Neural progenitor cell (in vitro differentiated cells): Measurements from ENCODE around the gene VPS37D. TPM values are rescaled to one million over a fixed set of nuclear protein-coding genes. Genes with fewer than 3 reads are reported as not detected.

Experiments
- DNase-seq: peaks from one replicate; pipeline ENCODE4 v3.0.0-alpha.2; 2016; ENCODE audit warnings: low spot score
- H2AFZ ChIP-seq: fragments of 200-600 bp; sonication (generic); replicated peaks from 2 replicates; pipeline ENCODE4 v1.6.1; 2016; ENCODE audit warnings: antibody characterized with exemption
- H3F3A ChIP-seq: fragments of 200-600 bp; sonication (generic); 2 replicates; pipeline ENCODE4 v1.6.1; 2016; ENCODE audit warnings: antibody characterized with exemption, low read depth
- H3K27ac ChIP-seq: fragments of 200-600 bp; sonication (generic); 2 replicates; pipeline ENCODE4 v1.5.1; 2016; ENCODE audit warnings: mild to moderate bottlenecking
- H3K27me3 ChIP-seq: fragments of 200-600 bp; sonication (generic); 2 replicates; pipeline ENCODE4 v1.6.1; 2016; ENCODE audit warnings: mild to moderate bottlenecking, moderate library complexity
- H3K36me3 ChIP-seq: fragments of 200-600 bp; sonication (generic); 2 replicates; pipeline ENCODE4 v1.5.1; 2016
- H3K4me1 ChIP-seq: fragments of 200-600 bp; sonication (generic); 2 replicates; pipeline ENCODE4 v1.6.1; 2016; ENCODE audit warnings: mixed run types
- H3K4me2 ChIP-seq: fragments of 200-600 bp; sonication (generic); 2 replicates; pipeline ENCODE4 v1.6.1; 2016
- H3K4me3 ChIP-seq: fragments of 200-600 bp; sonication (generic); 2 replicates; pipeline ENCODE4 v1.5.1; 2016
- H3K79me2 ChIP-seq: fragments of 200-600 bp; sonication (generic); 2 replicates; pipeline ENCODE4 v1.6.1; 2016; ENCODE audit warnings: low read depth
- H3K9ac ChIP-seq: fragments of 200-600 bp; sonication (generic); 2 replicates; pipeline ENCODE4 v1.6.1; 2016
- H3K9me3 ChIP-seq: fragments of 200-600 bp; sonication (generic); 2 replicates; pipeline ENCODE4 v1.5.1; 2016; ENCODE audit warnings: low read depth
- H4K20me1 ChIP-seq: fragments of 200-600 bp; sonication (generic); 2 replicates; pipeline ENCODE4 v1.6.1; 2016; ENCODE audit warnings: low read depth
- H3K27ac Mint-ChIP-seq: 3 replicates; pipeline ENCODE4 v1.8.0; 2021; ENCODE audit warnings: mixed read lengths
- H3K27me3 Mint-ChIP-seq: 2 replicates; pipeline ENCODE4 v1.8.0; 2022; ENCODE audit warnings: low read depth, mild to moderate bottlenecking, inconsistent platforms, moderate library complexity, mixed read lengths; ENCODE audit not compliant: insufficient read depth
- H3K36me3 Mint-ChIP-seq: 3 replicates; pipeline ENCODE4 v1.8.0; 2021; ENCODE audit warnings: mixed read lengths
- H3K4me1 Mint-ChIP-seq: 3 replicates; pipeline ENCODE4 v1.8.0; 2021; ENCODE audit warnings: mixed read lengths
- H3K4me3 Mint-ChIP-seq: 3 replicates; pipeline ENCODE4 v1.8.0; 2021; ENCODE audit warnings: mild to moderate bottlenecking, moderate library complexity, mixed read lengths
- H3K9me3 Mint-ChIP-seq: 3 replicates; pipeline ENCODE4 v1.8.0; 2020; ENCODE audit warnings: mixed read lengths
- EZH2 ChIP-seq: fragments of 200-600 bp; sonication (generic); IDR thresholded peaks from 2 replicates; pipeline ENCODE4 v1.6.1; 2017; ENCODE audit warnings: antibody characterized with exemption, mild to moderate bottlenecking, moderate library complexity
- EZH2phosphoT487 ChIP-seq: fragments of 200-600 bp; sonication (generic); IDR thresholded peaks from 2 replicates; pipeline ENCODE4 v1.6.1; 2017; ENCODE audit warnings: antibody characterized with exemption
- total RNA-seq: library from RNA; depleted of rRNA; stranded (reverse); fragments of >200 nt; gene quantifications from 2 replicates; pipeline ENCODE4 v1.2.3, GENCODE V29; 2015; ENCODE audit warnings: low replicate concordance
- TF ChIP-seq, protein P1 (sequence below): fragments of 200-600 bp; sonication (generic); IDR thresholded peaks from 2 replicates; pipeline ENCODE4 v1.5.1; 2017; ENCODE audit warnings: antibody characterized with exemption, mild to moderate bottlenecking

The VPS37D gene
- total RNA-seq, 1 donor from 2014 or later: 7.0 TPM

DNA sequence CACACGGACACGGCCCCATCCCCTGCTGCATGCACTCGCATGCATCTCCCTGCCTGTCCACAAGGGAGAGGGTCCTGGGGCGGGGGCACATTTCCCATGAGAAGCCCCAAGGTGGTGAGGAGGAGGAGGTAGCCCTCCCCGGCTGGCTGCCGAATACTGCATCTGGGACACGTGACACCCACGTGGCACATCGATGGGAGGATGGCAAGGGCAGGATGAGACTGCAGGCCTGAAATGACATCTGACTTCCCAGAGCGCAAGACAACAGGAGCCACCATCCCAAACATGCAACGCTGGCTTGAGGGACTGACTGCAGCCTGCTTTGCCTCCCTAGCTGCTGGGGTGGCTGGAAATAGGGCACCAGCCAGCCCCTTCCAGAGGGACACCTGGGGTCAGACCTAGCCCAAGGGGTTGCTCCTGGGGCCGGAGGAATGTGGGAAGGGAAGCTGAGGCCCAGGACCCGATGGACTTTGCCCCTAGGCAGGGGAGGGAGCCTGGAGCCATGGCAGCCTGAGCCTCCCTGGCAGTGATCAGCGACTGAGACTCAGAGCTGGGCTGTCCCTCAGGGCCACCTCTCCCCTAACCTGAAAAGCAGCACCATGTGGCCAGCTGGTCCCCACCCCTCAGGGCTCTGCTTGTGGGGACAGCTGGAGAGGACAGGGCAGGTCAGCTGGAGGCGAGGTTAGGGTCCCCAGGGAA is 31.9 kb downstream of the VPS37D start:
- TF ChIP-seq EZH2phosphoT487: no peak
- TF ChIP-seq EZH2: no peak
- TF ChIP-seq, protein P1, sequence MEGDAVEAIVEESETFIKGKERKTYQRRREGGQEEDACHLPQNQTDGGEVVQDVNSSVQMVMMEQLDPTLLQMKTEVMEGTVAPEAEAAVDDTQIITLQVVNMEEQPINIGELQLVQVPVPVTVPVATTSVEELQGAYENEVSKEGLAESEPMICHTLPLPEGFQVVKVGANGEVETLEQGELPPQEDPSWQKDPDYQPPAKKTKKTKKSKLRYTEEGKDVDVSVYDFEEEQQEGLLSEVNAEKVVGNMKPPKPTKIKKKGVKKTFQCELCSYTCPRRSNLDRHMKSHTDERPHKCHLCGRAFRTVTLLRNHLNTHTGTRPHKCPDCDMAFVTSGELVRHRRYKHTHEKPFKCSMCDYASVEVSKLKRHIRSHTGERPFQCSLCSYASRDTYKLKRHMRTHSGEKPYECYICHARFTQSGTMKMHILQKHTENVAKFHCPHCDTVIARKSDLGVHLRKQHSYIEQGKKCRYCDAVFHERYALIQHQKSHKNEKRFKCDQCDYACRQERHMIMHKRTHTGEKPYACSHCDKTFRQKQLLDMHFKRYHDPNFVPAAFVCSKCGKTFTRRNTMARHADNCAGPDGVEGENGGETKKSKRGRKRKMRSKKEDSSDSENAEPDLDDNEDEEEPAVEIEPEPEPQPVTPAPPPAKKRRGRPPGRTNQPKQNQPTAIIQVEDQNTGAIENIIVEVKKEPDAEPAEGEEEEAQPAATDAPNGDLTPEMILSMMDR: no peak
- no peaks in the 10 kb centered on the region for H3K27me3 ChIP-seq
- H3K36me3 ChIP-seq: no peaks in the 10 kb centered on the region
- no peak overlapping the region for H2AFZ ChIP-seq
- Mint-ChIP-seq H3K4me1 (peaks cover 16% of the 10 kb centered on the region), H3K27ac (no peak overlapping the region), H3K36me3 (peaks cover 17% of the 10 kb centered on the region), H3K27me3 (peaks cover 9% of the 10 kb centered on the region), H3K4me3 (no peak overlapping the region), H3K9me3 (no peaks in the 10 kb centered on the region)
- H3K27ac ChIP-seq: no peak overlapping the region
- H3F3A ChIP-seq: peaks cover 16% of the 10 kb centered on the region
- no peaks in the 10 kb centered on the region for H3K79me2 ChIP-seq
- no peak overlapping the region for H3K4me2 ChIP-seq
- H3K4me3 ChIP-seq: no peak overlapping the region
- no peaks in the 10 kb centered on the region for H3K9me3 ChIP-seq
- peaks cover 12% of the 10 kb centered on the region for H4K20me1 ChIP-seq
- no peak overlapping the region for H3K9ac ChIP-seq
- peaks cover 9% of the 10 kb centered on the region for H3K4me1 ChIP-seq
- DNase-seq: no peak

DNA sequence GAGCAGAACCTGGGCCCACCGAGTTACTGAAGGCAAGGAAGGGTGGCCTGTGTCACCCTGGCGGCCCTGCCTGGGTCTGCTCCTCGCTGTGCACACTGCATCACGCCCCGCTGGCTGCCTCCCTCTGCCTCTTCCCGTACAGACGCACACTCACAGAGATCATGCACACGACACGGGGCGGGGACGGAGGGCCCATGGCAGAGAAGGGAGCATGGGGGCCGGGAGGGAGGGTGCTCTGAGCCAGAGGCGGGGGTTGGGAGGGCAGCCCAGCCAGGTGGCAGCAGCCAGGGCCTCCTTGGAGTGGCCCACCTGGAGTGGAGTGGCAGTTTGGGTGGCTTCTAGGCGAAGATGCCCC is 32.4 kb downstream of the VPS37D start:
- peaks cover 16% of the 10 kb centered on the region for H3K4me1 Mint-ChIP-seq
- TF ChIP-seq EZH2phosphoT487 (no peak), EZH2 (no peak)
- TF ChIP-seq, protein P1: no peak
- H3K36me3 Mint-ChIP-seq: peaks cover 15% of the 10 kb centered on the region
- Histone ChIP-seq H3K4me2 (no peak overlapping the region), H2AFZ (no peak overlapping the region), H3K9ac (no peak overlapping the region), H3K4me1 (peaks cover 9% of the 10 kb centered on the region), H4K20me1 (peaks cover 18% of the 10 kb centered on the region), H3F3A (peaks cover 16% of the 10 kb centered on the region), H3K36me3 (no peaks in the 10 kb centered on the region), H3K79me2 (no peaks in the 10 kb centered on the region), H3K27ac (no peak overlapping the region), H3K4me3 (no peak overlapping the region), H3K9me3 (no peaks in the 10 kb centered on the region), H3K27me3 (no peaks in the 10 kb centered on the region)
- no peaks in the 10 kb centered on the region for H3K9me3 Mint-ChIP-seq
- no peak overlapping the region for H3K27ac Mint-ChIP-seq
- no peak overlapping the region for H3K4me3 Mint-ChIP-seq
- H3K27me3 Mint-ChIP-seq: peaks cover 9% of the 10 kb centered on the region
- no peak for DNase-seq

DNA sequence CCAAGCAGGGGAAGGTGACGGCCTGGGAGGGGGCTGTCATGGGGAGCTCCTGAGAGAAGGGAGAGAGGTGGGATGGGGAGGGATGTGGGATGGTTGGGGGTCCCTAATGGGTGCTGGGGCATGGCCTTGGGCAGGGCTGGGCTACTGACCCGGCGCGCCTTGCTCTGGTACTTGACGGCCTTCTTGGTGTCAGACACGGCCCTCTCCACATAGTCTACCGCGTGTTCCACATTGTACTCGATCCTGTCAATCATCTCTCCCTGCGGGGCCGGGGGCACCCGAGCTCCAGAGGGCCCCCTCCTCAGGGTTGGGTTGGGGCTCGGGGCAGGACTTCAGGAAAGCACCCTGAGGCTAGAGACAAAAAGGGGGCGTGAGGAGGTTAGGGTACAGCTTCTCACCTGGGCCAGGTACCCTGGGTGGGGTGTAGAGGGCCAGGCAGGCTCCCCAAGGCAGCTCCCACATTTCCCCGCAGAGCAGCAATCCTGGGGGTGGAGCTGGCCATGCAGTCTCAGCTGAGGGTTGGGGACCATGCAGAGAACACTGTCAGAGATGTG is 33.0 kb downstream of the VPS37D start:
- Mint-ChIP-seq H3K9me3 (no peaks in the 10 kb centered on the region), H3K36me3 (peaks cover 12% of the 10 kb centered on the region), H3K27ac (no peak overlapping the region), H3K4me3 (no peak overlapping the region), H3K4me1 (peaks cover 16% of the 10 kb centered on the region), H3K27me3 (peaks cover 11% of the 10 kb centered on the region)
- H3K9ac ChIP-seq: no peak overlapping the region
- no peaks in the 10 kb centered on the region for H3K36me3 ChIP-seq
- no peak overlapping the region for H3K4me3 ChIP-seq
- H3K27me3 ChIP-seq: no peaks in the 10 kb centered on the region
- H4K20me1 ChIP-seq: peaks cover 21% of the 10 kb centered on the region
- peaks cover 16% of the 10 kb centered on the region for H3F3A ChIP-seq
- no peak overlapping the region for H3K4me2 ChIP-seq
- no peak overlapping the region for H3K27ac ChIP-seq
- DNase-seq: no peak
- no peak overlapping the region for H2AFZ ChIP-seq
- peaks cover 9% of the 10 kb centered on the region for H3K4me1 ChIP-seq
- TF ChIP-seq EZH2 (no peak), EZH2phosphoT487 (no peak)
- TF ChIP-seq, protein P1: no peak
- no peaks in the 10 kb centered on the region for H3K79me2 ChIP-seq
- H3K9me3 ChIP-seq: no peaks in the 10 kb centered on the region
